Spleen (tissue), 11 donors: ENCODE data around the gene NCAPH2. TPM values are rescaled to one million over a fixed set of nuclear protein-coding genes. Genes with fewer than 3 reads are reported as not detected.

Source experiments
- DNase-seq: peaks from one replicate; pipeline ENCODE4 v3.0.0-alpha.2; 2020
- H3K27ac ChIP-seq, 8 donors: fragments of 200-600 bp; sonication (generic) in 7 of 8; 1 replicate in 4 of 8; 2 replicates in 4 of 8; pipeline versions ENCODE4 v1.5.0 to v1.8.0; 2016 to 2021; ENCODE audit warnings: inconsistent platforms in 4 of 8, mild to moderate bottlenecking in 4 of 8, moderate library complexity in 1 of 8
- H3K27me3 ChIP-seq, 7 donors: fragments of 200-600 bp; sonication (generic) in 6 of 7; replicated peaks in 1 of 7; 1 replicate in 4 of 7; 2 replicates in 3 of 7; pipeline versions ENCODE4 v1.5.0 to v1.8.0; 2016 to 2021; ENCODE audit warnings: inconsistent platforms in 3 of 7, mild to moderate bottlenecking in 1 of 7
- H3K36me3 ChIP-seq, 6 donors: fragments of 200-600 bp; sonication (generic) in 5 of 6; 1 replicate in 4 of 6; 2 replicates in 2 of 6; pipeline versions ENCODE4 v1.5.0 to v1.8.0; 2016 to 2021; ENCODE audit warnings: inconsistent platforms in 2 of 6
- H3K4me1 ChIP-seq, 6 donors: fragments of 200-600 bp; sonication (generic) in 5 of 6; 1 replicate in 3 of 6; 2 replicates in 3 of 6; pipeline versions ENCODE4 v1.5.0 to v1.8.0; 2016 to 2021; ENCODE audit warnings: inconsistent platforms in 3 of 6
- H3K4me3 ChIP-seq, 8 donors: fragments of 200-600 bp; sonication (generic) in 7 of 8; 1 replicate in 4 of 8; 2 replicates in 4 of 8; pipeline versions ENCODE4 v1.5.0 to v1.8.0; 2016 to 2021; ENCODE audit warnings: inconsistent platforms in 4 of 8, mild to moderate bottlenecking in 4 of 8, moderate library complexity in 2 of 8
- H3K9me3 ChIP-seq, 8 donors: fragments of 200-600 bp; sonication (generic) in 7 of 8; 1 replicate in 4 of 8; 2 replicates in 4 of 8; pipeline versions ENCODE4 v1.5.0 to v1.8.0; 2016 to 2021; ENCODE audit warnings: inconsistent platforms in 4 of 8
- CTCF ChIP-seq, 11 experiments: fragments of 200-600 bp in 7 of 11; fragments of 450-650 bp in 4 of 11; sonication (generic) in 4 of 11; IDR thresholded peaks in 8 of 11; conservative IDR thresholded peaks in 3 of 11; 1 replicate in 7 of 11; 2 replicates in 4 of 11; pipeline versions ENCODE4 v1.4.0 to v1.8.0; 2016 to 2021; ENCODE audit warnings: antibody characterized with exemption in 11 of 11, inconsistent platforms in 4 of 11, mild to moderate bottlenecking in 1 of 11
- POLR2A ChIP-seq, 3 donors: fragments of 450-650 bp; IDR thresholded peaks; one replicate each; pipeline ENCODE4 v1.5.1; 2017; ENCODE audit warnings: antibody characterized with exemption in 3 of 3, mild to moderate bottlenecking in 1 of 3
- POLR2AphosphoS5 ChIP-seq, 3 donors: sonication (generic); formaldehyde crosslinking; IDR thresholded peaks; one replicate each; pipeline ENCODE4 v1.5.1; 2017; ENCODE audit warnings: antibody characterized with exemption in 3 of 3
- WGBS, 5 donors: extraction: QIAGEN DNeasy Blood & Tissue Kit in 3 of 5; methylation state at CpG; one replicate each; pipeline versions ENCODE4 v1.1.5 to v1.1.7; 2013 to 2018; 5-methylcytosine and 5-hydroxymethylcytosine counted together
- intact Hi-C: fragments of 100-400 bp; cut with DNase I; formaldehyde crosslinking; loops from one replicate; pipeline ENCODE4 v1.15.0; 2023; ENCODE audit warnings: low total_unique reads
- polyA plus RNA-seq, 3 donors: library from polyadenylated mRNA; stranded (reverse); fragments of 200-250 nt; gene quantifications; one replicate each; pipeline ENCODE4 v1.2.1, GENCODE V29; 2013
- total RNA-seq, 7 donors: library from RNA; depleted of rRNA in 3 of 7; stranded (reverse); fragments of >200 nt in 3 of 7; fragmentation: NEBNext Ultra II Directional in 4 of 7; extraction: Animal tissue kit (Norgen Biotek cat#: 25700) in 4 of 7; gene quantifications; one replicate each; pipeline versions ENCODE4 v1.1.0 to v1.2.1, GENCODE V29; 2016 to 2021
- donor health status: healthy with polysubstance abuse.
- donor health status: DM: no; HTN: no; CAD: no; lungs with moderate emphysema.
- donor health status: DM: no; HTN: no; CAD: no.
- donor health status: Bipolar disorder and iron deficiency.
- donor health status: healthy.
- donor health status: DM: no; HTN: no; CAD: no.
- donor health status: DM: yes; HTN: yes; CAD: no.

Gene NCAPH2
- total and polyA plus RNA-seq, 10 donors, result 31.4 to 48.0 (median 37.1) TPM

DNA sequence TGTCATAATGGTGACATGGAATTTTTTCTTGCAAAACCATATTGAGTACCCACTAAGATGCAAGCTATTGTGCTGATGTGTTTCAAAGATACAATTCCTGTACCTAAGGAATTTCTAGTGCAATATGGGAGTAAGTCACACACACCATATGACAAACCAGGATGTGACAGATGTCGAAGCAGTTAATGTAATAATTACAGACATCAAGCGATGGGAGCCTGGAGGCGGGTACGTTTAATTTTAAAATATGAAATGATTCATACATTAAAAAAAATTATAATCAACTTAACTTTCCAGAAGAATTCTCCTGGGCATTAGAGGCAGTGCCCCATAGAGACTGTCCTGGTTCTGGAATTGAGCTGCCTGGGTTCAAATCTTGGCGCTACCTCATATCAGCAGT, 48.7 kb downstream of the NCAPH2 start:
- WGBS, 5 donors, result 85 to 93% (median 87%) methylated on average over 5 of the region's 5 CpGs
- no peak for DNase-seq
- no peak for TF ChIP-seq CTCF (IDR thresholded peaks at IDR 0.05 in 8 of 11, conservative IDR thresholded peaks at IDR 0.05 in 3 of 11)
- no peak for TF ChIP-seq POLR2A (IDR thresholded peaks at IDR 0.05)
- no peak for TF ChIP-seq POLR2AphosphoS5 (IDR thresholded peaks at IDR 0.05)
- intact Hi-C loops, result no loop called here
- Histone ChIP-seq H3K4me1 (no peaks in the 10 kb centered on the region), H3K9me3 (no peaks in the 10 kb centered on the region), H3K27ac (no peak overlapping the region), H3K27me3 (no peaks in the 10 kb centered on the region), H3K36me3 (no peaks in the 10 kb centered on the region), H3K4me3 (no peak overlapping the region)

GRCh38 chr22:50560034-50560433, 52.0 kb downstream of the NCAPH2 start:
- intact Hi-C loops, result no loop called here
- WGBS, 5 donors, result 79 to 92% (median 85%) methylated on average over 3 of the region's 3 CpGs
- no peak for TF ChIP-seq CTCF (IDR thresholded peaks at IDR 0.05 in 8 of 11, conservative IDR thresholded peaks at IDR 0.05 in 3 of 11)
- no peak for TF ChIP-seq POLR2AphosphoS5 (IDR thresholded peaks at IDR 0.05)
- TF ChIP-seq POLR2A (IDR thresholded peaks at IDR 0.05), result no peak
- no peaks in the 10 kb centered on the region for H3K27me3 ChIP-seq
- peaks cover 4 to 15% (median 9%) of the 10 kb centered on the region in 6 donors for H3K4me1 ChIP-seq
- no peak for DNase-seq
- H3K9me3 ChIP-seq, result no peaks in the 10 kb centered on the region
- H3K4me3 ChIP-seq, result no peak overlapping the region
- no peaks in the 10 kb centered on the region for H3K36me3 ChIP-seq
- no peak overlapping the region for H3K27ac ChIP-seq

- Histone ChIP-seq H3K27ac (no peak overlapping the region), H3K27me3 (no peaks in the 10 kb centered on the region), H3K36me3 (no peaks in the 10 kb centered on the region), H3K4me1 (peaks cover 4 to 15% (median 9%) of the 10 kb centered on the region in 6 donors), H3K4me3 (no peak overlapping the region), H3K9me3 (no peaks in the 10 kb centered on the region)
- 78 to 86% (median 81%) methylated on average over 21 to 29 of the region's 34 CpGs for WGBS, 5 donors
- no peak for TF ChIP-seq POLR2A (IDR thresholded peaks at IDR 0.05)
- TF ChIP-seq POLR2AphosphoS5 (IDR thresholded peaks at IDR 0.05), result no peak
- no peak for TF ChIP-seq CTCF (IDR thresholded peaks at IDR 0.05 in 8 of 11, conservative IDR thresholded peaks at IDR 0.05 in 3 of 11)
- DNase-seq, result no peak
- intact Hi-C loops, result no loop called here
Observed at GRCh38 chr22:50561401-50562358, 53.7 kb downstream of the NCAPH2 start.
